DND-41 (cell line): ENCODE data around the gene RAMP3.
A peak's percentile ranks its signal among the peaks of the same experiment; 100 is the strongest.
"Not testable (repeated sequence)": the region's sequence is repeated elsewhere in the genome, so short reads cannot be mapped to it uniquely, and the experiment has no call there.

Experiments
- ATAC-seq: fragments of 200-7000 bp; cut with Tn5 transposase; 3 replicates; pipeline ENCODE4 v1.9.1; 2021; ENCODE audit warnings: low read depth; ENCODE audit not compliant: insufficient read depth
- DNase-seq: peaks from one replicate; pipeline ENCODE4 v3.0.0-alpha.2; 2020
- H2AFZ ChIP-seq: 2 replicates; pipeline ENCODE4 v1.6.0; 2012; ENCODE audit warnings: low read depth, low read length
- H3K27ac ChIP-seq: 2 replicates; pipeline ENCODE4 v1.5.1; 2012; ENCODE audit warnings: low read length, inconsistent platforms
- H3K27me3 ChIP-seq: fragments of 200-600 bp; sonication (generic); 2 replicates; pipeline ENCODE4 v1.6.0; 2012; ENCODE audit warnings: low read length, mild to moderate bottlenecking, inconsistent platforms; ENCODE audit not compliant: insufficient read depth, poor library complexity
- H3K36me3 ChIP-seq: 2 replicates; pipeline ENCODE4 v1.5.1; 2012; ENCODE audit warnings: low read length, inconsistent platforms; ENCODE audit not compliant: insufficient read depth
- H3K4me1 ChIP-seq: 2 replicates; pipeline ENCODE4 v1.5.1; 2012; ENCODE audit warnings: mild to moderate bottlenecking, low read length; ENCODE audit not compliant: insufficient read depth
- H3K4me2 ChIP-seq: 2 replicates; pipeline ENCODE4 v1.6.0; 2012; ENCODE audit warnings: mild to moderate bottlenecking, moderate library complexity, low read length, inconsistent platforms; ENCODE audit not compliant: insufficient read depth
- H3K4me3 ChIP-seq, 2 experiments: fragments of 200-600 bp in 1 of 2; shearing (Covaris generic) in 1 of 2; 2 replicates each; pipeline ENCODE4 v1.5.1; 2012 to 2016; ENCODE audit warnings: inconsistent platforms in 2 of 2, low read length in 2 of 2, mild to moderate bottlenecking in 2 of 2, low read depth in 1 of 2, moderate library complexity in 1 of 2
- H3K79me2 ChIP-seq: 2 replicates; pipeline ENCODE4 v1.6.0; 2012; ENCODE audit warnings: low read length, inconsistent platforms; ENCODE audit not compliant: insufficient read depth
- H3K9ac ChIP-seq: 2 replicates; pipeline ENCODE4 v1.6.0; 2012; ENCODE audit warnings: low read depth, mild to moderate bottlenecking, inconsistent platforms, low read length, moderate library complexity
- H3K9me3 ChIP-seq: 2 replicates; pipeline ENCODE4 v1.5.1; 2012; ENCODE audit warnings: low read length, moderate library complexity, mild to moderate bottlenecking, inconsistent platforms; ENCODE audit not compliant: insufficient read depth, severe bottlenecking
- H4K20me1 ChIP-seq: 2 replicates; pipeline ENCODE4 v1.6.0; 2012; ENCODE audit warnings: low read length; ENCODE audit not compliant: insufficient read depth
- EZH2 ChIP-seq: IDR thresholded peaks from 3 replicates; pipeline ENCODE4 v1.6.1; 2012; ENCODE audit warnings: borderline replicate concordance, low read depth, mild to moderate bottlenecking, moderate library complexity, low read length, inconsistent platforms; ENCODE audit not compliant: severe bottlenecking
- TF ChIP-seq, protein P1 (sequence below): IDR thresholded peaks from 2 replicates; pipeline ENCODE4 v1.5.1; 2012; ENCODE audit warnings: borderline replicate concordance, low read length, moderate library complexity, mild to moderate bottlenecking; ENCODE audit not compliant: poor library complexity, severe bottlenecking; ENCODE audit errors: extremely low read depth

The RAMP3 gene

DNA sequence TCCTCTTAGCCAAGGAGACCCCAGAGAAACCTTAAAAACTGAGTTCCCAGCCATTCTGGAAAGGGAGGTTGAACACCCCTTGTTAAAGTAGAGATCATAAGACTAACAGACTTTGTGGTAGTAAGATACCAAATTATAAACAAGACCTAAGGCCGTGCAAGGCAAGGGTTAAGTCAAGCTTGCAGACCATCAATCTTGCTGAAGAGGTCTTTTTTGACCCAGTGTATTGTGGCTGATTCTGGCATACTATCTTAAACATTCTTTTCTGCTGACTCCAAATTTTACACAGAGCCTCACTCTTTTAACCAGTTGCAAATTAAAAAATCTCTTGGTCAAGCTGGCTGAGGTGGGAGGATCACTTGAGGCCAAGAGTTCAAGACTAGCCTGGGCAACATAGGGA lies 44.9 kb upstream of the RAMP3 start:
- H2AFZ ChIP-seq, result no peak overlapping the region
- ATAC-seq, result no peak
- H3K4me2 ChIP-seq, result peak overlapping the region; percentile 65
- H3K27me3 ChIP-seq, result no peaks in the 10 kb centered on the region
- TF ChIP-seq, protein P1, sequence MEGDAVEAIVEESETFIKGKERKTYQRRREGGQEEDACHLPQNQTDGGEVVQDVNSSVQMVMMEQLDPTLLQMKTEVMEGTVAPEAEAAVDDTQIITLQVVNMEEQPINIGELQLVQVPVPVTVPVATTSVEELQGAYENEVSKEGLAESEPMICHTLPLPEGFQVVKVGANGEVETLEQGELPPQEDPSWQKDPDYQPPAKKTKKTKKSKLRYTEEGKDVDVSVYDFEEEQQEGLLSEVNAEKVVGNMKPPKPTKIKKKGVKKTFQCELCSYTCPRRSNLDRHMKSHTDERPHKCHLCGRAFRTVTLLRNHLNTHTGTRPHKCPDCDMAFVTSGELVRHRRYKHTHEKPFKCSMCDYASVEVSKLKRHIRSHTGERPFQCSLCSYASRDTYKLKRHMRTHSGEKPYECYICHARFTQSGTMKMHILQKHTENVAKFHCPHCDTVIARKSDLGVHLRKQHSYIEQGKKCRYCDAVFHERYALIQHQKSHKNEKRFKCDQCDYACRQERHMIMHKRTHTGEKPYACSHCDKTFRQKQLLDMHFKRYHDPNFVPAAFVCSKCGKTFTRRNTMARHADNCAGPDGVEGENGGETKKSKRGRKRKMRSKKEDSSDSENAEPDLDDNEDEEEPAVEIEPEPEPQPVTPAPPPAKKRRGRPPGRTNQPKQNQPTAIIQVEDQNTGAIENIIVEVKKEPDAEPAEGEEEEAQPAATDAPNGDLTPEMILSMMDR, result no peak
- TF ChIP-seq EZH2, result no peak
- H3K79me2 ChIP-seq, result peaks cover 46% of the 10 kb centered on the region
- H3K4me3 ChIP-seq, result peak overlapping the region in 1 of 2 experiments; percentile 95; a peak in 2 of 4 replicates
- H3K9me3 ChIP-seq, result no peaks in the 10 kb centered on the region
- H3K9ac ChIP-seq, result peak overlapping the region; percentile 74
- H3K4me1 ChIP-seq, result peaks cover 39% of the 10 kb centered on the region
- peaks cover 22% of the 10 kb centered on the region for H4K20me1 ChIP-seq
- H3K27ac ChIP-seq, result no peak overlapping the region; the same call in 1 of the 2 replicates
- no peak for DNase-seq
- H3K36me3 ChIP-seq, result peaks cover 24% of the 10 kb centered on the region

DNA sequence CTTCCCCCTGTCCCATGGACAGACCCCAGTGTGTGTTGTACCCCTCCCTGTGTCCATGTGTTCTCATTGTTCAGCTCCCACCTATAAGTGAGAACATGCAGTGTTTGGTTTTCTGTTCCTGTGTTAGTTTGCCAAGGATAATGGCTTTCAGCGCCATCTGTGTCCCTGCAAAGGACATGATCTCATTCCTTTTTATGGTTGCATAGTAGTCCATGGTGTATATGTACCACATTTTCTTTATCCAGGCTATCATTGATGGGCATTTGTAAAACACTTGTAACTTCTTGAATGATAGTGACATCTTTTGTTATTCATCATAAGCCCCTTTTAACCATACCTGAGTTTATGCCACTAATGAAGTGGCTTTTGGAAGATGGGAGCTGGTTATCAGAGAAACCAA lies 43.3 kb upstream of the RAMP3 start:
- H2AFZ ChIP-seq, ATAC-seq, H3K9me3 ChIP-seq, H3K4me3 ChIP-seq, H3K27me3 ChIP-seq, H3K27ac ChIP-seq, H3K9ac ChIP-seq, H3K36me3 ChIP-seq, H4K20me1 ChIP-seq, DNase-seq, H3K4me2 ChIP-seq: not testable (repeated sequence)
- Histone ChIP-seq H3K79me2 (peaks cover 30% of the 10 kb centered on the region), H3K4me1 (peaks cover 24% of the 10 kb centered on the region)

DNA sequence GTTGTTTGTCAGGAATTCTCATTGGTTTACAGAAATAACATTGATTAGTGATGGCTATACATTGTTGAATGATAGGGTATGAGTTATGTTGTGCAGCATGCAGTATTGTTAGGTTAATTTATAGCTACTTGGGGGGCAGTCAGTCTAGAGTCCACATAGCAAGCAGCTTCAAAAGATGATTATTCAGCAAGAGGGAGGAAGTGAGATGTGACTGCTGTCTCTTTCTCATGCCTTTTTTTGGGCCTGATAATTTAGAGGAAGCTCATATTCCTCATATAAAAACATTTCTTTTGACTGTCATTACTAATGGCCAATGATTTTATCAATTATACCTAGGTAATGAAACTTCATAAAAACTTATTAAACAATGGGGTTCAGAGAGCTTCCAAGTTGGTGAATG lies 42.7 kb upstream of the RAMP3 start:
- no peak overlapping the region for H3K9ac ChIP-seq
- no peak for DNase-seq
- H3K36me3 ChIP-seq, result peaks cover 6% of the 10 kb centered on the region; the same call in 1 of the 2 replicates
- no peak overlapping the region for H3K4me2 ChIP-seq
- H2AFZ ChIP-seq, result no peak overlapping the region
- H3K4me3 ChIP-seq, result no peak overlapping the region
- peaks cover 24% of the 10 kb centered on the region for H3K79me2 ChIP-seq
- peaks cover 17% of the 10 kb centered on the region for H3K4me1 ChIP-seq
- H3K9me3 ChIP-seq, result no peaks in the 10 kb centered on the region
- no peaks in the 10 kb centered on the region for H3K27me3 ChIP-seq
- no peak for ATAC-seq
- TF ChIP-seq, protein P1, result no peak
- no peak for TF ChIP-seq EZH2
- no peak overlapping the region for H3K27ac ChIP-seq
- H4K20me1 ChIP-seq, result peaks cover 4% of the 10 kb centered on the region; the same call in 1 of the 2 replicates

DNA sequence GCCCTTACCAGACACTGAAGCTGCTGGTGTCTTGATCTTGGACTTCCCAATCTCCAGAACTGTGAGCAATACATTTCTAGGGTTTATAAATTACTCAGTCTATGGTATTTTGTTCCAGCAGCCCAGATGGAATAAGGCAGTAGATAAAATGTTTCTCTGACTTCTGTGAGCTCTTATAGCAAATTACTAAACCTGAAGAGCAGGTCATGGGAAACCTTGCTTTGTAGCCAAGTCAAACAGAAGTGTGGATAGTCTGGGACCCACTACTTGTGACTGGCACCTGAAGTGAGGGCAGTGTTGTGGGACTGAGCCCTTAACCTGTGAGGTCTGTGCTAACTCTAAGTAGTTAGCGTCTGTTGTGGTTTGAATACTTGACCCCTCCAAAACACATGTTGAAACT lies 41.5 kb upstream of the RAMP3 start:
- DNase-seq, result no peak
- Histone ChIP-seq H3K4me2 (no peak overlapping the region), H4K20me1 (no peaks in the 10 kb centered on the region), H3K4me1 (peaks cover 9% of the 10 kb centered on the region), H3K4me3 (no peak overlapping the region), H3K79me2 (peaks cover 13% of the 10 kb centered on the region), H3K36me3 (peaks cover 3% of the 10 kb centered on the region; the same call in 1 of the 2 replicates), H3K9ac (no peak overlapping the region), H3K27ac (no peak overlapping the region), H3K9me3 (no peaks in the 10 kb centered on the region), H3K27me3 (no peaks in the 10 kb centered on the region), H2AFZ (no peak overlapping the region)
- no peak for ATAC-seq
- TF ChIP-seq, protein P1, result no peak
- no peak for TF ChIP-seq EZH2
